Epithelial cell of esophagus (primary cell): Measurements from ENCODE around the gene SMPDL3B.
A peak's percentile ranks its signal among the peaks of the same experiment; 100 is the strongest.

Source experiments
- DNase-seq: peaks from one replicate; pipeline ENCODE4 v3.0.0; 2010; ENCODE audit warnings: low read depth
- H3K4me3 ChIP-seq: 2 replicates; pipeline ENCODE4 v1.5.1; 2011; ENCODE audit warnings: mild to moderate bottlenecking, low read length, control low read depth
- TF ChIP-seq, protein P1 (sequence below): IDR thresholded peaks from 2 replicates; pipeline ENCODE4 v1.5.1; 2011; ENCODE audit warnings: low read depth, mild to moderate bottlenecking, low read length, control low read depth, inconsistent platforms; ENCODE audit not compliant: insufficient read depth; ENCODE audit errors: missing control alignments

The SMPDL3B gene

DNA sequence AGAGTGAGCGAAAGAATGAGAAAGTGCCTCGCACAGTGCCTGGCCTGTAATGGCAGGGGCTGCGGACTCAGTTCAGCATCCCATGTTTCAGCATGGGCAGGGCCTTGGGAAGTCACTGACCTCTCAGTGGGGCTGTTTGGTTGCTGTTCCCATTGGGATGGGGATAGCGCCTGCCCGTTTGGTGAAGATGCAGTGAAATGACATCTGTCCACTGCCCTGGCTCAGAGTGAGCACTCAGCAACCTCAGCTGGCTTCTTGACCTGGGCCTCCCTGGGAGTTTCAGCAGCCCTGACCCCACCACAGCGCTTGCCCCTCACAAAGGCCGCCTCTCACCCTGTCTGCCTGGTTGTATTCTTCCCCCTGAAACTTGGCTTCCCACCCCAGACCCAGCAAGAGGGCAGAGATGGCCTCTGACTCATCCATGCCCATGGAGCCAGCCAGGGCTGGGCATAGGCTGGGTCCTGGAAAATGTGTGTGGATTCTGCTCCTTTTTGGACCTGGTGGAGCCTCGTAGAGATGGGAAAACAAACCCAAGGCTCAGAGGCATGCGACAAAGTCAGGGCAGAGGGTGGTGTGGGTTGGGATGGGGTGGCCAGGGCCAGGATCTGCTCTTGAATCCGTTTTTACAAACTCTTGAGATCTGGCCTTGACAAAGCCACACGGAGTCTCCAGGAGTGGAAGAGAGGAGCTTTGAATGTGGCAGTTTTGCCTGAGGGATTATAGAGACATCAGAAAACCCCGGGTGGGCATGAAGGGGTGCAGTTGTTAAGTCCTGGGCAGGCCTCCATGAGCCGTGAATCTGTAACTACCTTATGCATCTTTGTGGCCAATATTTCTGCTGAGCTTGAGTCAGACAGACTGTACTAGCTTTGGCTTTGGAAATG, 26.2 kb downstream of the SMPDL3B start:
- DNase-seq: no peak
- TF ChIP-seq, protein P1, sequence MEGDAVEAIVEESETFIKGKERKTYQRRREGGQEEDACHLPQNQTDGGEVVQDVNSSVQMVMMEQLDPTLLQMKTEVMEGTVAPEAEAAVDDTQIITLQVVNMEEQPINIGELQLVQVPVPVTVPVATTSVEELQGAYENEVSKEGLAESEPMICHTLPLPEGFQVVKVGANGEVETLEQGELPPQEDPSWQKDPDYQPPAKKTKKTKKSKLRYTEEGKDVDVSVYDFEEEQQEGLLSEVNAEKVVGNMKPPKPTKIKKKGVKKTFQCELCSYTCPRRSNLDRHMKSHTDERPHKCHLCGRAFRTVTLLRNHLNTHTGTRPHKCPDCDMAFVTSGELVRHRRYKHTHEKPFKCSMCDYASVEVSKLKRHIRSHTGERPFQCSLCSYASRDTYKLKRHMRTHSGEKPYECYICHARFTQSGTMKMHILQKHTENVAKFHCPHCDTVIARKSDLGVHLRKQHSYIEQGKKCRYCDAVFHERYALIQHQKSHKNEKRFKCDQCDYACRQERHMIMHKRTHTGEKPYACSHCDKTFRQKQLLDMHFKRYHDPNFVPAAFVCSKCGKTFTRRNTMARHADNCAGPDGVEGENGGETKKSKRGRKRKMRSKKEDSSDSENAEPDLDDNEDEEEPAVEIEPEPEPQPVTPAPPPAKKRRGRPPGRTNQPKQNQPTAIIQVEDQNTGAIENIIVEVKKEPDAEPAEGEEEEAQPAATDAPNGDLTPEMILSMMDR: no peak
- H3K4me3 ChIP-seq: peak overlapping the region; percentile 63

DNA sequence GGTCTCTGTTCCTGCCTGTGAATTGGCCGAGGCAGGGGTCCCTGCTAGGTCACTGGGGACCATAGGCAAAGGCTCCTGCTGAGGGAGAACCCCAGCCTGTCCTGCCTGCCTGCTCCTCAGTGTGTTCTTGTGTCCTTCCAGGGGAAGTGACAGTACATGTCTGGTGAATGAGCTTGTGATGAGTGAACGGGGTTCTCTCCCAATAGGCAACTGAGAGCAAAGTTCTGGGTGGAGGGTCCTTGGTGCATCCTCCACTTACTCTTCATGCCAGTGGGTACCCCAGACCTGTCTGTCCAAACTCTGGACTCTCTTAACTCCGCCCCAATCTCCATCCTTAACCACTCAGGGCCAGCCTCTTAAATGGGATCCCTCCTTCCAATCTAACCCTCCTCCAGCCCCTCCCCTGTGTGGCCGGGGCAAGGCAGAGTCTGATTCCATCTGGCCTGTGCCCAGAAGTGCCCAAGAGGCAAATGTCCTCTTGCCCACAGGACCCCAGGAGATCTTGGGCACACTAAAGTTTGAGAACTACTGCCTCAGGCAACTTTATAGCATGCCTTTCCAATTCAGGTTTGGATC, 26.9 kb downstream of the SMPDL3B start:
- TF ChIP-seq, protein P1: no peak
- DNase-seq: no peak
- no peak overlapping the region for H3K4me3 ChIP-seq

DNA sequence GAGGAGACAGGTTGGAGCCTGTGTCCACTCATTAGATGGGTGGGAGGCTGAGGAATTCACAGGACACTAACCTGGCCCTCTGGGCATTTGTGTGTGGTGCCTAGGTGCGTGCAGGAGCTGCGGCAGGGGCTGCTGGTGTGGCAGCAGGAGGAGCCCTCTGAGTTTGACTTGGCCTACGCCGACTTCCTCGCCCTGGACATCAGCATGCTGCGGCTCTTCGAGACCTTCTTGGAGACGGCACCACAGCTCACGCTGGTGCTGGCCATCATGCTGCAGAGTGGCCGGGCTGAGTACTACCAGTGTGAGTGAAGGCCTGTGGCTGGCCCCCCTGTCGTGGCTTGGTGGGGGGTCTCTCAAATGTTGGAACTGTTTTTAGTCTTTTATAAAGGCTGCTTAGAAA, 28.6 kb downstream of the SMPDL3B start:
- TF ChIP-seq, protein P1: no peak
- H3K4me3 ChIP-seq: no peak overlapping the region
- no peak for DNase-seq

DNA sequence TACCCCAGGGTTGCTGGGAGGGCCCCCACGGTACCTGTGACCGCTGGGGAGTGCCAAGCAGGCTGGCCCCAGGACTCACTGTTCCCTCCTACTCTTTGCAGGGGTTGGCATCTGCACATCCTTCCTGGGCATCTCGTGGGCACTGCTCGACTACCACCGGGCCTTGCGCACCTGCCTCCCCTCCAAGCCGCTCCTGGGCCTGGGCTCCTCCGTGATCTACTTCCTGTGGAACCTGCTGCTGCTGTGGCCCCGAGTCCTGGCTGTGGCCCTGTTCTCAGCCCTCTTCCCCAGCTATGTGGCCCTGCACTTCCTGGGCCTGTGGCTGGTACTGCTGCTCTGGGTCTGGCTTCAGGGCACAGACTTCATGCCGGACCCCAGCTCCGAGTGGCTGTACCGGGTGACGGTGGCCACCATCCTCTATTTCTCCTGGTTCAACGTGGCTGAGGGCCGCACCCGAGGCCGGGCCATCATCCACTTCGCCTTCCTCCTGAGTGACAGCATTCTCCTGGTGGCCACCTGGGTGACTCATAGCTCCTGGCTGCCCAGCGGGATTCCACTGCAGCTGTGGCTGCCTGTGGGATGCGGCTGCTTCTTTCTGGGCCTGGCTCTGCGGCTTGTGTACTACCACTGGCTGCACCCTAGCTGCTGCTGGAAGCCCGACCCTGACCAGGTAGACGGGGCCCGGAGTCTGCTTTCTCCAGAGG, 31.8 kb downstream of the SMPDL3B start:
- TF ChIP-seq, protein P1: no peak
- peak; percentile 54 for DNase-seq
- H3K4me3 ChIP-seq: no peak overlapping the region

DNA sequence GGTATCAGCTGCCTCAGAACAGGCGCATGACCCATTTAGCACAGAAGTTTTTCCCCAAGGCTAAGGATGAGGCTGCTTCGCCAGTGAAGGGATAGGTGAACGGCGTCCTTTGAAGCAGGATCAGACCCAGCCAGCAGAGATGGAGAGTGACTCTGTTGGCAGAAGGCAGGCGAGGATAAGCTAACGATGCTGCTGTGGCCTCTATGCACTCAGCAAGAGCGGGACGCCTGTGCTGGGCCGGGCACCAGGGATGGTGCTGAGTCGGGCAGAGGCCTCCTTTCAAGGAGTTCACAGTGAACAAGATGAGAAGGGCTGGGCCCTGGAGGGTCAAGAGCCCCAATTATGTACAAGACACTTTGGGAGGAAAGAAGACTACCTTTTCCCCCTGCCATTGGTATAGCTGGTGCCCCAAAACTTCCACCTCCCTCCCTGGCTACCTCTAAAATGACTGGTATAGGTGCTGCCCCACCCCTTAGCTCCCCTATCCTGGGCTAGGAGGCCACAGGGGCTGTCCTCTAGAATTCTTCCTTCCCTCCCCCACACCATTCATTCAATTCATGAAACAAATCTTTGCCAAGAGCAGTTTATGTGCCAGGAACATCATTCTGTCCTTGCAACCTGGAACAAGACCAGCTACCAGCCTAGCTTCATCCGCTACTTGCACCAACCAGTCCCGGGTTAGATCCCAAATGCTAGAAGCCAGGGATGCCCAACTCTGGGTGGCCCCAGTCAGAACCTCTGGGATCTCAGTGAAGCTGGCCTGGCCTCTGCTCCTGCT, 32.5 kb downstream of the SMPDL3B start:
- DNase-seq: no peak
- TF ChIP-seq, protein P1: no peak
- H3K4me3 ChIP-seq: no peak overlapping the region

DNA sequence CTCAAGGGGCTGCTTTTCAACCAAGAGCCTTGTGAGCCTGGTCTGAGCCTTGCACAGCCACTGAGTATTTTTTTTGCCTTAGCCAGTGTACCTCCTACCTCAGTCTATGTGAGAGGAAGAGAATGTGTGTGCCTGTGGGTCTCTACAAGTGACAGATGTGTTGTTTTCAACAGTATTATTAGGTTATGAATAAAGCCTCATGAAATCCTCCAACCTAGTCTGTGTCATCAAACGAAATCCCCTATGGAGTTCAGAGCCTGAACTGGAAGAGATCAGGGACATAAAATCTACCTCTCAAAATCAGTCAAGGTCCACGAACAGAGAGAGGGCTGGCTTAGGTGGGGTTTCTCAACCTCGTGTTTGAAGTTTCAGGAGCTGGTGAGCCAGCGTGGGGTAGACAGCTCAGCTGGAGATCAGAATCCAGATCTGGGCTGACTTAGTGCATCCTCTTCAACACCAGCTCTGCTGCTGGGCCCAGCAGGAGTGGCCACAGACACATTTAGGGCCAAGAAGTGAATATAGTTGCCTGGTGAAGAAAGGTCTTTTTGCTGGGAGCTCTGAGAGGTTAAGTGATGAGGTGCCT, 33.2 kb downstream of the SMPDL3B start:
- no peak overlapping the region for H3K4me3 ChIP-seq
- no peak for DNase-seq
- TF ChIP-seq, protein P1: no peak
